Left hindlimb (tissue), 1 donor: ENCODE results near the gene MASP1.

Source experiments
- DNase-seq: peaks from one replicate; pipeline ENCODE4 v3.0.0-alpha.2; 2018

The MASP1 gene

GRCh38 chr3:187292631-187293515, 1.3 kb upstream of the MASP1 start:
- DNase-seq, result no peak

DNA sequence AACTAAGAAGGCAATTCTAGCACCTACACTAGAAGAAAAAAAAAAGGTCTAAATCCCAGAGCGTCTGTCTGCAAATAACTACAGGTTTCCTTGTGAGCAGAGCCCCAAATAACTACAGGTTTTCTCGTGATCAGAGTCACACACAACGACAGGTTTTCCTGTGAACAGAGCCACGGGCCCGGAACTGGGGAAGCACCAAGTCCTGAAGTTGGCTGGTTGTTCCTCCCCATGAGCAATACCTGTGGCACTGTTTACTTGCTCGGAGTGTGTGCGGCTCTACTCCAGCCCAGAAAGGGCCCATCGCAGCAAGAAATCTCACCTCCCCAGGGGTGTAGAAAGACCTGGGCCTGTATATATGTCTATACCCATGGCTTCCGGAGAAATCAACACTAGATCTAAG, 644 bp upstream of the MASP1 start:
- no peak for DNase-seq

DNA sequence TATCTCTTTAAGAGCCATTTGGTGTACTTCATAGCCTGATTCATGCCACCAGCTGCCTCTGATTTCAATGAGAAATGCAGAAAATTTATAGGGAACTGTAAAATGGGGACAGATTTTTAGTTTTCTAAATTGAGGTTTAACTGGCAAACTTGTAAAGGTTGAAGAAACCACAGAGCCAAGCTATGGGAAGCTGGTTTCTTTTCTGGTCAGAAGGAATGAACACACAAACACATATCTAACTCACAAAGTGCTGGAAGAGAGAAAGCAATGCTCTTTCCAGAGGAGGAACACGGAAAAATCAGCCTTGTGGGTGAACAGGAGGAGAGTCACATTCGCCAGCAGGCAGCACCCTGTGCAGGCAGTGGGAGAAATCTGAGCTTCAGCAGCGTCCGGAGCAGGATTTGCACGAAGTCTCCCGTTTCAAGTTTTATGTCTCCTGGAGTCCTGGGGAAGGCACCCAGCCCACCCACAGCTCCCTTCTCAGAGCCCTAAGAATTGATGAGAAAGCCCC, 481 bp downstream of the MASP1 start:
- peak; percentile 37 for DNase-seq

GRCh38 chr3:187290503-187290902, 1.0 kb downstream of the MASP1 start:
- DNase-seq, result no peak

- no peak for DNase-seq
These were observed 2.5 kb downstream of the MASP1 start for GRCh38 chr3:187288855-187289605.

- no peak for DNase-seq
These were observed 3.2 kb downstream of the MASP1 start for GRCh38 chr3:187288131-187288854.

DNA sequence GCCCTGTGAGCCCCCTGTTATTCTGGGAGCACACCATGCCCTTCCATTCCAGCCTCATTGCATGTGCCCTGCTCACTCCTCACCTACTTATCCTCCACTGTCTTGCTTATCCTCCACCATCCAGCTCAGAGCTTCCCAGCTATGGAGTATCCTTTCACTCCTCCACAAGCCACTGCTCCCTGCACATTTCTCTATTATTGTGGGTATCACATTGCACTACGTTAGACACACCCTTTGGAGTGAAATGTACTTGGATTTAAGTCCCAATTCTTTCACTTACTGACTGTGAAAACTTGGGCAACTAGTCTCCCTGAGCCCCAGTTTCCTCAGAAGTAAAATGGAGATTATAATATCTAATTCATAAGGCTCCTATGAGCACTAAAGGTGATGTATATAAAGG, 4.3 kb downstream of the MASP1 start:
- no peak for DNase-seq

DNA sequence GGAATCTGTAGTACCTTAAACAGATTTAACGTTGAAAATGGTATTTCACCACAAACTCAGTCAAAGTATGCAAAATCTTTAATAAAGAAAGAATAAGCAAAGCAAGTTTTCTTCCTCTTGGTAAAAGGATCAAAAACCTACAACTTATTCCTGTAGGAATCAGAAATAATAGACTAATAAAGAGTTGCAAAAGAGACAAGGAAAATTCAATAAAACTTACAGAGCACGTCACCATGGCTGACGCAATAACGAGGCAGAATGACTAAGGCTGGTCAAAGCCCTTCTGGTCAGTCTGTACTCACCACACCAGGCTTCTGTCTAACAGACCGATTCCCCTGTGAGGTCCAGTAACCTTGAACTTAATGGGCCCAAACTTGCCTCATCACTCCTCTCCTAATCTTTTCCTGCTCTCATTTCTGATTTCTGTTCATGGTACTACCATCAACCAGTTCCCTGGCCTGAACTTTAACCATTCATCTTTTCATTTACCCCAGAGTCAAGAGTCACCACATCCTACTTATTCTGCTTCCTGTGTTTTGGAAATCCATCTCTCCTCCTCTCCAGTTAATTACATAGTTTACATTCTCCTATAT, 5.0 kb downstream of the MASP1 start:
- DNase-seq, result no peak

DNA sequence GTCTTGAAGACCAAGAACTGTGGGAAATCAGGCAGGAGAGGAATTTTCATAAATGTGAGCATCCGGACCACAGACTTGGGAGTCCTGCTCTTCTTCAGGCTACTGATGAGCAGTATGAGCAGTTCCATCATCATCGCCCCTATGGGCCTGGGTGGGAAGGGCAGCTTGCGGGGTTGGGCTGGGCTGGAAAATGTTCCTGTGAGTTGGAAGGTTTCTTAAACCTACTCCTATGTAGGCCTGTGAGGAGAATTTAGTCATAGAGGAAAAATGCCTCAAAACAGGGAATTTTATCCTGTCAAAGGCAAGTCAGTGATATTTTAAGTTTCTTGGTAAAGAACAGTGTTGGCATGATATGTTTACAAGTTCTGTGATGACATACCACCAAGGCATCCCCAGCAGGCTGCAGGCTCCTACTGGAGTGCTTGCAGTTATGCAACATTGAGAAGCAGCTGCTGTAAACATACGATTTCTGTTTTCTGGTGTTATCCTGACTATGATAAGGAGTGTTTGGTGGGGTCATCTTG, 10.3 kb downstream of the MASP1 start:
- DNase-seq, result no peak

GRCh38 chr3:187280644-187281043, 10.9 kb downstream of the MASP1 start:
- no peak for DNase-seq

GRCh38 chr3:187277129-187277462, 14.4 kb downstream of the MASP1 start:
- DNase-seq, result no peak

DNA sequence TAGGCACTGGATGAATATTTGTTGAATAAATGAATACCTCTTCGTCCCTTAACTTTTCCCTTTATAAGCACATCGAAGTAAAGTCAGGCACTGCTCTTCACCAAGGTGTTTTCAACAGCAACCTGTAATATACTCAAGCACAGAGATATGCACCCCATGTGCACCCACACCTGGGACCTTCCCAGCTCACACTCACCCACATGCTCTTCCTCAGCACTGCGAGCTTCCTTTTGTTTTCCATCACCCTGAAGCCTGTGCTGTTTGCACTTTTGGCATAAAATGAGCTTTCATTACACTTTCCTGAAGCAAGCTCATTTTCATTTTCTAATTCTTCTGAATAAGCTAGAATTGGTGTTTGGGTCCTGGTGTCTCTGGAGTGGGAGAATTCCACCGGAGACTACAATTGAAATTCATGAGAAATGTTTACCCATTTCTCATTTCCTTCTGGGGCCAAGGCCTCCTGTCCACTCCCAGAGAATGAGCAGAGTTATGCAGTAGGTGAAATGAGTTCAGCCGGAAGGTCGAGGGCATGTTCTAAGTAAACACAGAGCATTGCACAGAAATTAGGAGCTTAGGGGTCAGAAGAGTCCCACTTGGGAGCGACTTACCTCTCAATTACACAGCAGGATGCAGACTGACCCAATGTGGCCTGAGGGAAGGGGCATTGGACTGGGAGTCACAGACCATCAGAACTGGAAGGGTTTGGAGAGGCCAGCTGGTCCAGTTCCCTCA, 15.0 kb downstream of the MASP1 start:
- DNase-seq, result no peak

DNA sequence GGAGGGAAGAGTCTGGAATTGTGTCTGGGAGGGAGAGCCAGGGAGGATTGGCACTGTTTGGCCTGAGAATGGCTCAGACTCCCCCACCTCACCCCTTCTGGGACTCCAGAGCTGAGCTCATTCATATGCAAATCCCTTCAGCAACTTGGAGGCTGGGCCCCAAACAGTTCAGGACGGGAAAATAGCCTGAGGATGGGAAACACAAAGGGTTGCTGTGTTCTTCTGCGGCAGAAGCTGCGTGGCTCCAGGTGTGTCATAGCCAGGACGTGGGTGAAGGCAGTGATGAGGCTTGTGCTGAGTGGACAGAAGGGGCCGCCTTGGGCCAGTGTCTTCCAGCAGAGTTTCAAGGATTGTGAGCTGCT, 16.6 kb downstream of the MASP1 start:
- no peak for DNase-seq

GRCh38 chr3:187274315-187274976, 17.1 kb downstream of the MASP1 start:
- no peak for DNase-seq

DNA sequence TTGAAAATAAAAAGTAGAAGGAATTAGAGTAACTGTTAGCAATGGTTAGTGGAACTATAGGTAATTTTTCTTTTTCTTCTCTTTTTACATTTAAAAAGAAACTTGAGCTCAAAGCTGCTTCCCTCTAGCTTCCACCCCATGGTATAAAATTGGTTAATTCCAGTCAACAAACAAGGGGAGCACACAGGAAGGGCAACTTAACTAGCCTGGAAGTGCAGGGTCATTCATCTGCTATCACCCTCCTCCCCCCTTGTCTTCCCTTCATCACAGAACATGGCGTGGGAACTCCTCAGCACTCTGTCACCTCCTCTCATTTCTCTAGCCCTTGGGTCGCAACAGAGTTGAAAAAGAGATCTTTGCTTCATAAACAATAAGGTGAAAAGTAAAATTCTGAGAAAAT, 20.0 kb downstream of the MASP1 start:
- no peak for DNase-seq

- DNase-seq, result no peak
These were observed 22.1 kb downstream of the MASP1 start for GRCh38 chr3:187269486-187269885.

GRCh38 chr3:187267306-187267705, 24.2 kb downstream of the MASP1 start:
- DNase-seq, result no peak

- no peak for DNase-seq
These were observed 24.8 kb downstream of the MASP1 start for GRCh38 chr3:187266691-187267090.

- DNase-seq, result no peak
These were observed 26.0 kb downstream of the MASP1 start for GRCh38 chr3:187265461-187265955.

GRCh38 chr3:187264911-187265310, 26.6 kb downstream of the MASP1 start:
- no peak for DNase-seq

DNA sequence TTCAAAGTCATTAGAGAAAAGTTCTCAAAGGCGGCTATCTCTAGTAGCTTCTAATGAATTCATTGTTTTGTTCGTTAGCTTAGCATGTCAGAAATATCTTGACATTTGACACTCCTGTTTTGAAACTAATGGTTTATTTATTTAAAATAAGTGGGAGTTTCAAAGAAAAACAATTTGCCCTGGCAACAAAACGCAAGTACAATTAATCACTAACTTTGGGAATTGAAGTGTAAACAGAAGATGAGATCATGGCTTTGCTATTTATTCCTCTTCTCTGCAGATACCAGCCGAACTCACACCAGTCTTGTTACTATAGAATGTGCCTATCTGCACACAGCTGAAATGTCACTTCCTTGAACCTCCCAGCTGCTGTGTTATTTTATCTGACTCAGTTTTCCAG, 27.5 kb downstream of the MASP1 start:
- no peak for DNase-seq
